Osteocyte (in vitro differentiated cells): ENCODE measurements around the gene GRIA3. TPM values are rescaled to one million over a fixed set of nuclear protein-coding genes. Genes with fewer than 3 reads are reported as not detected.

Source experiments
- DNase-seq: peaks from one replicate; pipeline ENCODE4 v3.0.0; 2021; ENCODE audit warnings: mixed read lengths; ENCODE audit not compliant: unreplicated experiment; ENCODE audit errors: extremely low spot score
- H3K27ac Mint-ChIP-seq: one replicate; pipeline ENCODE4 v1.8.0; 2021; ENCODE audit warnings: mild to moderate bottlenecking, mixed read lengths; ENCODE audit not compliant: unreplicated experiment
- H3K27me3 Mint-ChIP-seq: one replicate; pipeline ENCODE4 v1.8.0; 2021; ENCODE audit warnings: mixed read lengths; ENCODE audit not compliant: unreplicated experiment
- H3K36me3 Mint-ChIP-seq: one replicate; pipeline ENCODE4 v1.8.0; 2021; ENCODE audit warnings: mixed read lengths; ENCODE audit not compliant: unreplicated experiment
- H3K4me1 Mint-ChIP-seq: one replicate; pipeline ENCODE4 v1.8.0; 2021; ENCODE audit warnings: mixed read lengths; ENCODE audit not compliant: unreplicated experiment
- H3K4me3 Mint-ChIP-seq: one replicate; pipeline ENCODE4 v1.8.0; 2021; ENCODE audit warnings: mild to moderate bottlenecking, moderate library complexity, mixed read lengths; ENCODE audit not compliant: unreplicated experiment
- H3K9me3 Mint-ChIP-seq: one replicate; pipeline ENCODE4 v1.8.0; 2021; ENCODE audit warnings: mixed read lengths; ENCODE audit not compliant: unreplicated experiment
- CTCF ChIP-seq: fragments of 200-600 bp; sonication (generic); IDR thresholded peaks from 2 replicates; pipeline ENCODE4 v1.5.0; 2021; ENCODE audit warnings: antibody characterized with exemption, mild to moderate bottlenecking, moderate library complexity
- total RNA-seq: library from RNA; stranded (reverse); gene quantifications from 2 replicates; pipeline ENCODE4 v1.2.1, GENCODE V29; 2021

Gene GRIA3
- total RNA-seq, 1 donor from 2014 or later, result not detected

- no peak for DNase-seq
- Mint-ChIP-seq H3K9me3 (peaks cover 37% of the 10 kb centered on the region), H3K27me3 (no peaks in the 10 kb centered on the region), H3K36me3 (no peaks in the 10 kb centered on the region), H3K4me1 (no peaks in the 10 kb centered on the region), H3K27ac (no peak overlapping the region), H3K4me3 (no peak overlapping the region)
- no peak for TF ChIP-seq CTCF
Observed at GRCh38 chrX:123256378-123256777, 72.3 kb downstream of the GRIA3 start.

GRCh38 chrX:123260920-123261418, 76.9 kb downstream of the GRIA3 start:
- H3K27ac Mint-ChIP-seq, result no peak overlapping the region
- TF ChIP-seq CTCF, result no peak
- peaks cover 27% of the 10 kb centered on the region for H3K9me3 Mint-ChIP-seq
- no peaks in the 10 kb centered on the region for H3K36me3 Mint-ChIP-seq
- DNase-seq, result no peak
- H3K4me1 Mint-ChIP-seq, result no peaks in the 10 kb centered on the region
- no peak overlapping the region for H3K4me3 Mint-ChIP-seq
- no peaks in the 10 kb centered on the region for H3K27me3 Mint-ChIP-seq

DNA sequence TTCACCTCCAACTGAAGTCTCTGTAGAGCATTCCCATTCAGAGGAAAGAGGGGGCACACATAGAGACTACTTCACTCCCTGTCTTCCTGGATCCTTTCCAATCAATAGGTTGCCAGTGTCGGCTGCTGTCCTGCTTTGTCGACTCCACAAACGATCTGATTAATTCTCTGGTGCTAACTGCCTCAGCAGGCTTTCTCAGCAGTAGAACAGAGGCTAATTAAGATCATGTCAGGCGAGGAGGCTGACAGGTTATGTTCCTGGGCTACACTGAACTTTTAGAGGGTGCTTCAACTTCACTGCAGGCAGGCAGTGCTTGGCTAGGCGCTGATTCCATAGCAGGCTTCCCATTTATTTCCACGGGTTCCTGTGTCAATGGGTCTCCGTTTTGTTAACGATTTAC, 79.2 kb downstream of the GRIA3 start:
- Mint-ChIP-seq H3K36me3 (no peaks in the 10 kb centered on the region), H3K4me3 (no peak overlapping the region), H3K9me3 (peaks cover 32% of the 10 kb centered on the region), H3K27ac (no peak overlapping the region), H3K27me3 (no peaks in the 10 kb centered on the region), H3K4me1 (no peaks in the 10 kb centered on the region)
- no peak for DNase-seq
- TF ChIP-seq CTCF, result no peak

DNA sequence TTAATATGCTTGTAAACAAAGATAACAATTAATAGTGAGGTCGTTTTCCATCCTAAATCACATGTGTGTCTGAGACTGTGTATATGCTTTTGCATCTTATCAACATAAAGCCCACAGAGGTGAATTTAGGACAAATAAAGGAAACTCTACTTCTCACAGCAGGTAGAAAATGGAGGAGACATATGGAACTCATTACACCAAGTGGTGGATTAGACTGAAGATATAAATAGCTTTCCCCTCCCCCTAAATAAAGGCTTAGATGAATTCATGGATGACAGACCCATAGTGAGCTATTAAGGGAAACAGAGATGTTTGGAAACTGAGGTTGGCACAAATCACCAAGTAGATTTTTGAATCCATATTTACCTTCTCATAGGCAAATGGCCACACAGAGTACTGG, 79.7 kb downstream of the GRIA3 start:
- no peaks in the 10 kb centered on the region for H3K4me1 Mint-ChIP-seq
- no peak for TF ChIP-seq CTCF
- DNase-seq, result no peak
- peaks cover 35% of the 10 kb centered on the region for H3K9me3 Mint-ChIP-seq
- H3K27ac Mint-ChIP-seq, result no peak overlapping the region
- H3K4me3 Mint-ChIP-seq, result no peak overlapping the region
- H3K27me3 Mint-ChIP-seq, result no peaks in the 10 kb centered on the region
- no peaks in the 10 kb centered on the region for H3K36me3 Mint-ChIP-seq

DNA sequence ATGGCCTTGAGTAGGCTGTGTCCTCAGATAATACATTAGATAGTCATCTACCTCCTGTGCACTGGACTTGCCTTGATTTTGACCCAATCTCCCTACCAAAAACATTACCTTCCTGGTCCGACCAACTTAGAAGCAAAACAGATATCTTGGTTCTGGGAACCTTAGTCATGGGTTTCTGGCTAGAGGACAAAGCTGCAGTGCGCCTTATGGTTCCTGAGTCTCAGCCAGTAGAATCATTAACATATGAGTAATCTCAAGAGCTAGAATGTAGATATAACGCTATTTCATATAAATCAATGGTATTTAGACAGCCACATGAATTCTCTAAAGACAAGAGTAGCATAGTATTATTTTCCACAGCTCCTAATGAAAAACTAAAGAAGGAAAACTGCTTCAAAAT, 83.1 kb downstream of the GRIA3 start:
- DNase-seq, result no peak
- Mint-ChIP-seq H3K27me3 (no peaks in the 10 kb centered on the region), H3K27ac (no peak overlapping the region), H3K4me1 (no peaks in the 10 kb centered on the region), H3K36me3 (no peaks in the 10 kb centered on the region), H3K4me3 (no peak overlapping the region), H3K9me3 (peaks cover 30% of the 10 kb centered on the region)
- no peak for TF ChIP-seq CTCF
